Measurements from ENCODE around the gene ZFY. TPM values are rescaled to one million over a fixed set of nuclear protein-coding genes. Genes with fewer than 3 reads are reported as not detected.

The ZFY gene
- total and polyA plus RNA-seq, 2 experiments from 2014 or later = not detected

- Histone ChIP-seq H3K9me2 (replicated peaks; ENCODE audit: insufficient read depth) (no peaks in the 10 kb centered on the region), H3K4me1 (ENCODE audit: insufficient read depth) (no peaks in the 10 kb centered on the region), H3K4me3 (no peak overlapping the region), H4K20me1 (ENCODE audit: insufficient read depth, poor library complexity, severe bottlenecking) (no peaks in the 10 kb centered on the region), H3K27me3 (no peaks in the 10 kb centered on the region), H3K4me2 (no peak overlapping the region), H3K27ac (no peak overlapping the region), H3K79me2 (no peaks in the 10 kb centered on the region), H2AFZ (no peak overlapping the region), H3K9me3 (ENCODE audit: low read depth) (no peaks in the 10 kb centered on the region), H3K36me3 (replicated peaks; ENCODE audit: insufficient read depth, low read depth) (no peaks in the 10 kb centered on the region)
- no peak for TF ChIP-seq CTCF (IDR thresholded peaks at IDR 0.05; ENCODE audit: poor library complexity)
- TF ChIP-seq EZH2phosphoT487 (IDR thresholded peaks at IDR 0.05; ENCODE audit: low read depth, severe bottlenecking, unreplicated experiment) = no peak
- TF ChIP-seq EZH2 (IDR thresholded peaks at IDR 0.05; ENCODE audit: borderline replicate concordance) = no peak
- no peak for DNase-seq (ENCODE audit: low spot score)
These were observed 72.8 kb downstream of the ZFY start for GRCh38 chrY:3007967-3008366.

- no peak overlapping the region for H3K4me2 ChIP-seq
- no peak overlapping the region for H3K4me3 ChIP-seq
- DNase-seq (ENCODE audit: low spot score) = no peak
- no CpG with 5 or more reads among the region's 4 CpGs for WGBS (ENCODE audit: low lambda C conversion rate, missing lambda C conversion rate)
- no peak overlapping the region for H3K27ac ChIP-seq
- no peaks in the 10 kb centered on the region for H3K9me2 ChIP-seq (replicated peaks; ENCODE audit: insufficient read depth)
- no peak overlapping the region for H2AFZ ChIP-seq
- no peaks in the 10 kb centered on the region for H3K9me3 ChIP-seq (ENCODE audit: low read depth)
- H3K79me2 ChIP-seq = no peaks in the 10 kb centered on the region
- H3K4me1 ChIP-seq (ENCODE audit: insufficient read depth) = no peaks in the 10 kb centered on the region
- no peaks in the 10 kb centered on the region for H3K36me3 ChIP-seq (replicated peaks; ENCODE audit: insufficient read depth, low read depth)
- no peaks in the 10 kb centered on the region for H4K20me1 ChIP-seq (ENCODE audit: insufficient read depth, poor library complexity, severe bottlenecking)
- no peaks in the 10 kb centered on the region for H3K27me3 ChIP-seq
- TF ChIP-seq CTCF (IDR thresholded peaks at IDR 0.05; ENCODE audit: poor library complexity) (no peak), EZH2phosphoT487 (IDR thresholded peaks at IDR 0.05; ENCODE audit: low read depth, severe bottlenecking, unreplicated experiment) (no peak), EZH2 (IDR thresholded peaks at IDR 0.05; ENCODE audit: borderline replicate concordance) (no peak)
These were observed 77.0 kb downstream of the ZFY start for GRCh38 chrY:3012226-3012625.

- Histone ChIP-seq H3K4me3 (no peak overlapping the region), H3K4me2 (no peak overlapping the region), H3K9me3 (ENCODE audit: low read depth) (no peaks in the 10 kb centered on the region), H3K79me2 (no peaks in the 10 kb centered on the region), H3K4me1 (ENCODE audit: insufficient read depth) (no peaks in the 10 kb centered on the region), H3K36me3 (replicated peaks; ENCODE audit: insufficient read depth, low read depth) (no peaks in the 10 kb centered on the region), H4K20me1 (ENCODE audit: insufficient read depth, poor library complexity, severe bottlenecking) (no peaks in the 10 kb centered on the region), H3K9me2 (replicated peaks; ENCODE audit: insufficient read depth) (no peaks in the 10 kb centered on the region), H3K27me3 (no peaks in the 10 kb centered on the region), H3K27ac (no peak overlapping the region), H2AFZ (no peak overlapping the region)
- TF ChIP-seq EZH2phosphoT487 (IDR thresholded peaks at IDR 0.05; ENCODE audit: low read depth, severe bottlenecking, unreplicated experiment) (no peak), EZH2 (IDR thresholded peaks at IDR 0.05; ENCODE audit: borderline replicate concordance) (no peak), CTCF (IDR thresholded peaks at IDR 0.05; ENCODE audit: poor library complexity) (no peak)
- no CpG with 5 or more reads among the region's 1 CpG for WGBS (ENCODE audit: low lambda C conversion rate, missing lambda C conversion rate)
- no peak for DNase-seq (ENCODE audit: low spot score)
These were observed 81.4 kb downstream of the ZFY start for GRCh38 chrY:3016594-3016993.

- no peak for DNase-seq (ENCODE audit: low spot score)
These were observed 83.4 kb downstream of the ZFY start for GRCh38 chrY:3018546-3018945.

More at GRCh38 chrY:3018546-3018945, 83.4 kb downstream of the ZFY start:
- Histone ChIP-seq H3K4me2 (no peak overlapping the region), H4K20me1 (ENCODE audit: insufficient read depth, poor library complexity, severe bottlenecking) (no peaks in the 10 kb centered on the region), H3K36me3 (replicated peaks; ENCODE audit: insufficient read depth, low read depth) (no peaks in the 10 kb centered on the region), H2AFZ (no peak overlapping the region), H3K9me2 (replicated peaks; ENCODE audit: insufficient read depth) (no peaks in the 10 kb centered on the region), H3K27me3 (no peaks in the 10 kb centered on the region), H3K4me3 (no peak overlapping the region), H3K79me2 (no peaks in the 10 kb centered on the region), H3K4me1 (ENCODE audit: insufficient read depth) (no peaks in the 10 kb centered on the region), H3K27ac (no peak overlapping the region), H3K9me3 (ENCODE audit: low read depth) (no peaks in the 10 kb centered on the region)
- no CpG with 5 or more reads among the region's 1 CpG for WGBS (ENCODE audit: low lambda C conversion rate, missing lambda C conversion rate)
- TF ChIP-seq EZH2 (IDR thresholded peaks at IDR 0.05; ENCODE audit: borderline replicate concordance) = no peak
- TF ChIP-seq CTCF (IDR thresholded peaks at IDR 0.05; ENCODE audit: poor library complexity) = no peak
- no peak for TF ChIP-seq EZH2phosphoT487 (IDR thresholded peaks at IDR 0.05; ENCODE audit: low read depth, severe bottlenecking, unreplicated experiment)
